HG03060 (cell line): ENCODE measurements around the gene PMEL.
"Not testable (repeated sequence)": the region's sequence is repeated elsewhere in the genome, so short reads cannot be mapped to it uniquely, and the experiment has no call there.

ENCODE experiments used
- ATAC-seq: cut with Tn5 transposase; IDR thresholded peaks from one replicate; pipeline ENCODE4 v1.9.1; 2021; ENCODE audit warnings: low read depth, moderate number of reproducible peaks; ENCODE audit not compliant: unreplicated experiment

The PMEL gene

DNA sequence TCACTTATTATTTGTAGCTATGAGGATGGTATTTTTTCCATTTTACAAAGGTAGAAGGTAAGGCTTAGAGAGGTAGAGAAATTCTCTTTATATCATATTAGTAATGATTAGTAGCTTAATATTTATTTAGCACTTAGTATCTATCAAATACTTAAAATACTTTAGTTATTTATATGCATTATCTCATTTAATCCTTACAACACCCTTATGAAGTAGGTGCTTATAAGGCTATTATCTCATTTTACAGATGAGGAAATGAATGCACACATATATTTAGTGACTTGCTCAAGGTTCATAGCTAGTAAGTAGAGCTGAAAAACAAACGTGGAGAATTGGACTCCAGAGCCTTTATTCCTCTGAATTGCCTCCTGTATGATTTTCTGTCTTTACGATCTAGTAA, 19.0 kb upstream of the PMEL start:
- no peak for ATAC-seq

DNA sequence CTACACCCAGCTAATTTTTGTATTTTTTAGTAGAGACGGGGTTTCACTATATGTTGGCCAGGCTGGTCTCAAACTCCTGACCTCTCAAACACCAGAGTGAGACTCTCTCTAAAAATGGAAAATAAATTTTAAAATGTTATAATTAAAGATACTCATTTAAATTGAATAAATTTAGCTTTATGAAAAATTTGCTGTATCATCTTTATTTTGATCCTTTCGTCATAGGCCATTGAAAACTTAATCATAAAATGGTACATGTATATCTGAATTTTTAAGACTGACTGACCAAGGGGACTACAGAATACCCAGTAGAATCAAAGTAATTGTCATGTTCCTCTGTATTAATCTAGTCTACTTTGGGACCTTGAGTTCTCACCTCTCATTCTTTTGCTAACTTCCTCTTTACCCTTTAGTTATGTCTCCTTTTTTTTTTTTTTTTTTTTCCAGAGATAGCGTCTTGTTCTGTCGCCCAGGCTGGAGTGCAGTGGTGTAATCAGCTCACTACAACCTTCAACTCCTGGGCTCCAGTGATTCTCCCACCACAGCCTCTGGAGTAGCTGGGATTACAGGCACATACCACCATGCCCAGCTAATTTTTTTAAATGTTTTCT, 17.5 kb upstream of the PMEL start:
- ATAC-seq = no peak

DNA sequence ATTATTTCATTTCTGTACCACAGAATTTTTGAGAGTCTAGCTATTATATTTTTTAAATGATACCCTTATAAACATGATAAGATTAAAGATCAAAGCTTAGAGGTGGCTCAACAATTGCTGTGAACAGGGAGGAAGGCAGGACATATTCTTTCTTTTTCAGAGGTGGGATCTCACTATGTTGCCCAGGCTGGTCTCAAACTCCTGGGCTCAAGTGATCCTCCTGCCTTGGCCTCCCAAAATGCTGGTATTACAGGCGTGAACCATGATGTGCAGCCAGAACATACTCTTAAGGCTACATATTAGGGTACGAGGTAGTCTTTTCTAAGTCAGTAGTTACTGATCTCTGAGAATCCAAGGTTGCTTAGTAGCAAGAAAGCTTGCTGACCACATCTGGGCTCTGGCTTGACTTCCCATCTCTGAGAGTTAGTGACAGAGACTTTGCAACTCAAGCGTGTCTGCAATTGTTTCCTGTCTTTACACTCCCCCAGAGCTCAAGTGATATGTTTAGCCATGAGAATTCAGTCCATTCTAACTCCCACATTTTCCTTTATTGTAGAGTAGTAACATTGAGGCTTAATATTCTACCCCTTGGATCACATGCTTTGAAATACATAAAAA, 16.6 kb upstream of the PMEL start:
- peak; percentile 86 for ATAC-seq

- ATAC-seq = not testable (repeated sequence)
Observed at GRCh38 chr12:55981882-55982281, 16.0 kb upstream of the PMEL start.

GRCh38 chr12:55979069-55979468, 13.2 kb upstream of the PMEL start:
- ATAC-seq = no peak

DNA sequence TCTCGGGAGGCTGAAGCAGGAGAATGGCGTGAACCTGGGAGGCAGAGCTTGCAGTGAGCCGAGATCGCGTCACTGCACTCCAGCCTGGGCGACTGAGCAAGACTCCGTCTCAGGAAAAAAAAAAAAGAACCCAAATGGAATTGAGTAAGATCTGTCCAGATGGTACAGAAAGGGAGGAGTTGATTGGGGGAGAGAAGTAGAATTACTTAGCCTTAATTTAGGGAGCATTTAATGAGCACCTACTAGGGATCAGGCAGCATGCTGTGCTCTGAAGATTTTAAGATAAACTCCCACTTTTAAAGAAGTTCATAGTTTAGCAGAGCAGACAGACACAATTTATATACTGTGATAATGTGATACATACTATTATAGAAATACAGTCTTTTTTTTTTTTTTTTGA, 12.6 kb upstream of the PMEL start:
- no peak for ATAC-seq

GRCh38 chr12:55974308-55974730, 8.5 kb upstream of the PMEL start:
- no peak for ATAC-seq

DNA sequence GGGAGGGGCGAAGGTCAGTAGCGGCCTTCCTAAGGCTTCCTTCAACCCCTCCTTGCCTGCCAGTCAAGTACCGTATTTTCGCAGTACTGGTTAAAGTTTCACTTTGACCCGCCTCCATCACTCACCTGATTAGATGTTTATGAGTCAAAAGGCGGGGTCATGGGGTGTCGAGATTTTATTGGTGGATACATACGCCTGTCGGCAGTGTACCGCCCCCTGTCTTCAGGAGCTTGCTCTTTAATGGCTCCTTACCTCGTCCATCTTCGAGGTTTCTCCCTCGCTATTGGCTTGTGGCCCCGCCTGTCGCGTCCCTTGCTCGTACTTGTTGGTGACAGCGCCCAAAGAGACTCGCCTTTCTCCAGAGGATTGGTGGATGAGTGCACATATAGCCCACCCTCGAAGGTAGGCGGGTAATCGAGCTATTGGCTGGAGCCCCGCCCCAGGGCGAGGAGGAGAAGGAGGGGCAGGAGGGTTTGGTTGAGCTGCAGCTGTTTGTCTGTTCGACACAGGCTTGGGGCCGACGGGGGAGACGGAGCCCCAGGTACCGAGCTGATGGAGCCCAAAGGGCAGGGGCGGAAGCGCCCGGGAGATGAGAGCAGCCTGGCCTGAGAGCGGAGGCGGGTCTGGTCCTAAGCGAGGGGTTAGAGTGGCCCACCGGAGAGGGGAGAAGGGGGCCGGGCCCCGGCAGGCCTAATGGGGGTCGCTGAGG, 7.9 kb upstream of the PMEL start, which contains the start of gene RAB5B:
Gene RAB5B (plus strand): TSS at position 480 of the 709 bp plus-strand sequence. CDS start 12,883 bp downstream, outside the sequence.
- ATAC-seq = peak; percentile 86

DNA sequence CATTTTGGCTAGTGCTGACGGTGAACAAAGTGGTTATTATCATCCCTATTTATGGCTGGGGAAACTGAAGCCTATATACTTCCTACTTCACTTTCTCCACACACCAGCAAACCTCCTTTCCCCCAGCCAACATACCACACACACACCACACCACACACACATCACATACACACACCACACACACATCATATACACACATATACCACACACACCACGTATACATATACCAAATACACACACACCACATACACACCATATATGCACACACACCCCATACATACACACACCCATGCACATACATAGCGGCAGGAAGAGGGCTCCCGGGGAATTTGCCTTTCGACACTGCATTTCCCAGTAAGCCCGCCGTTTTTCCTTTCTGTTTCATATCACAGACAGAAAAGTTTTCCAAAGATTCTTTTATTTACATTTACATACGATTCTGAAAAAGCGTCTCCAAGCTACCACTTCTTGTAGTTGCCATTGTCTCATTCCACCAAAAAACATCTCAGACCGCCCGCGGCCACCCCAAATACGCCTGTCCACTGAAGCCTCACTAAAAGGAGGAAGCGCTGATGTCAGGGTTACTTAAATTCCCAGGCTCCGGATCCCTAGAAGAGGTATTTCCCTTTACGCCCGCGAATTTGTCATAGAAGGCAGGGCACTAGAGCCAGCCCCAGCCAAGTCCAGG, 7.2 kb upstream of the PMEL start:
- no peak for ATAC-seq

GRCh38 chr12:55972456-55972855, 6.6 kb upstream of the PMEL start:
- no peak for ATAC-seq

DNA sequence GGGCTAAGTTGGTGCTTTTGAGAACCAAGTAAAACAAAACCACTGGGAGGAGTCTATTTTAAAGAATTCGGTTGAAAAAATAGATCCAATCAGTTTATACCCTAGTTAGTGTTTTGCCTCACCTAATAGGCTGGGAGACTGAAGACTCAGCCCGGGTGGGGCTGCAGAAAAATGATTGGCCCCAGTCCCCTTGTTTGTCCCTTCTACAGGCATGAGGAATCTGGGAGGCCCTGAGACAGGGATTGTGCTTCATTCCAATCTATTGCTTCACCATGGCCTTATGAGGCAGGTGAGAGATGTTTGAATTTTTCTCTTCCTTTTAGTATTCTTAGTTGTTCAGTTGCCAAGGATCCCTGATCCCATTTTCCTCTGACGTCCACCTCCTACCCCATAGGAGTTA, 6.2 kb upstream of the PMEL start:
- ATAC-seq = no peak

- ATAC-seq = no peak
Observed at GRCh38 chr12:55970775-55971174, 4.9 kb upstream of the PMEL start.

DNA sequence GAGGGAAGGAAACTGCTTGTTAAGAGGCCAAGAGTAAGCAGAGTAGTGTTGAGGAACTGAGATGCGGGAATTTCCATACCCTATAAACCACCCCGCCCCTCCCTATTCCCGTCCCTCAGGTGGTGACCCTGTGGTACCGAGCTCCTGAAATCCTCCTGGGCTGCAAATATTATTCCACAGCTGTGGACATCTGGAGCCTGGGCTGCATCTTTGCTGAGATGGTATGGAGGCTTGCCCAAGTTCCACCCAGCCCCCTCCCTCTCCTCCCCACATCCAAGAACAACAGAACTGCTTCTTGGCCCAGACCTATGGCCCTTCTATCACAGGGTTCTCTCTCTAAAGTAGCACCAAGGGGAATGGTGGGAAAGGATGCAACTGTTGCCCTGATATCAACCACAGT, 3.5 kb upstream of the PMEL start:
- no peak for ATAC-seq

DNA sequence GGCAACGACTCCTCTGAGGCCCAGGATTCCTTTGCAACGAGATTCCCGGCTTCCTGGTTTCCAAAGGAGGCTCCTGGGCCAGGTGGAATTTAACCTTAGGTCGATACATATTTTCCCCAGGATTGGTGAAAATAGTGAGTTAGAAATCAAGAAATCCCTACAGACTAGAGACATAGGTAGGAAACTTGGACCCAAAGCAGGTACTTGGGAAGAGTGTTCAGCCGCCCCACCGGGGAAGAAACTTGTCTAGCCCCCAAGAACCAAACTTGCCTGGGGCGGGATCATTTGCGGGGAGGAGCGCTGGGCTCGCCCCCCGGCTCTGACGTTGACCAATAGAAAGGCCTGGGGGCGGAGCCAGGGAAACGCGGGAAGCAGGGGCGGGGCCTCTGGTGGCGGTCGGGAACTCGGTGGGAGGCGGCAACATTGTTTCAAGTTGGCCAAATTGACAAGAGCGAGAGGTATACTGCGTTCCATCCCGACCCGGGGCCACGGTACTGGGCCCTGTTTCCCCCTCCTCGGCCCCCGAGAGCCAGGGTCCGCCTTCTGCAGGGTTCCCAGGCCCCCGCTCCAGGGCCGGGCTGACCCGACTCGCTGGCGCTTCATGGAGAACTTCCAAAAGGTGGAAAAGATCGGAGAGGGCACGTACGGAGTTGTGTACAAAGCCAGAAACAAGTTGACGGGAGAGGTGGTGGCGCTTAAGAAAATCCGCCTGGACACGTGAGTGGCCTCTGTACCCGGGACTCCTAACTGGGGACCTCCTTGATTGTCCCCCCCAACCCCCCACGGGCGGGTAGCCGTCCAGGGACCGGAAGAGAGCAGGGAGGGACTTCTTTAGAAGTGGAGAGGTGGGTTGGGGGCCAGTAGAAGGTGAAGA, 803 bp upstream of the PMEL start, which contains the start of gene CDK2:
Gene CDK2 (plus strand): TSS at position 423 of the 874 bp plus-strand sequence. CDS start 179 bp downstream, at position 602.
- peak; percentile 61 for ATAC-seq

- ATAC-seq = no peak
Observed at GRCh38 chr12:55965240-55965639, 602 bp downstream of the PMEL start.

DNA sequence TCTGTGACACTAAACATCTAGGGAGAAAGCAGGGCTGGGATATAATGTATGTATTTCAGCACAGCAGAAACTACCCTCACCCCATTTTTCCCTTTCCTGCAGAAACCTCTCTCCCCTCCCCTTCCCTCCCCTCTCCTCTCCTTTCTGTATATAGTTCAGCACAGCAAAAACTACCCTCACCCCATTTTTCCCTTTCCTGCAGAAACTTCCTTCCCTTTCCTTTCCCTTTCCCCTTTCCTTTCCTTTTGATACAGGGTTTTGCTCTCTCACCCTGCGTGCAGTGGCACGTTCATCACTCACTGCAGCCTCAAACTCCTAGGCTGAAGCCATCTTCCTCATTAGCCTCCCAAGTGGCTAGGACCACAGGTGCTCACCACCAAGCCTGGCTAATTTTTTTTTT, 2.1 kb downstream of the PMEL start:
- ATAC-seq = no peak

- ATAC-seq = no peak
Observed at GRCh38 chr12:55957106-55957859, 8.6 kb downstream of the PMEL start.

GRCh38 chr12:55955800-55956508, 9.9 kb downstream of the PMEL start:
- ATAC-seq = no peak

DNA sequence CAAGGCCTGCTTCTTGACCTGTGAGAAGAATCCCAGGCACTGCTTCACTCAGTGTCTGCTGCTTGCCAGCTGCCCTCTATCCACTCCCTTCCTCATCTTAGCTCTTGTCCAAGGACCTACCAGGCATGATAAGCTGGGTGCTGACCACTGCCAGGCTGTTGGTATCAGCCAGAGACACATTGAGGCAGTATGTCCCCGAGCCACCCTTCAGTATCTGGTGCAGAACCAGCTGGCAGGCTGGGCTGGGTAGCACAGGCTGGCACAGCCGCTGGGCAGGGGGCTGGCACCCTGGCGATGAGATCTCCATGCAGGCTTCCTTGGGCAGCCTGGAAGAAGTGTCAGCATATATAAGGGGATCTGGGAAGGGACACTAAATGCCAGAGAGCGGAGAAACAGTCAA, 10.5 kb downstream of the PMEL start:
- ATAC-seq = no peak
